AG04450 (cell line): Measurements from ENCODE around the gene TFAP2A. TPM values are rescaled to one million over a fixed set of nuclear protein-coding genes. Genes with fewer than 3 reads are reported as not detected.

ENCODE experiments used
- CTCF ChIA-PET: fragments of 300-600, 350-600 bp; formaldehyde crosslinking; extraction: SDS; loops from one replicate; lab custom pipeline; 2022; ENCODE audit warnings: antibody characterized with exemption, inconsistent platforms; lab: Charles Lee
- POLR2A ChIA-PET: fragments of 350-600 bp; formaldehyde crosslinking; extraction: SDS; loops from one replicate; lab custom pipeline; 2021; ENCODE audit warnings: antibody characterized with exemption, inconsistent platforms; lab: Yijun Ruan, JAX
- DNase-seq: peaks from one replicate; pipeline ENCODE4 v3.0.0-alpha.2; 2011; ENCODE audit warnings: low read depth, low spot score
- H3K27ac ChIP-seq: one replicate; pipeline ENCODE4 v1.5.1; 2012; ENCODE audit warnings: low read depth, low read length, control low read depth
- H3K27me3 ChIP-seq: one replicate; pipeline ENCODE4 v1.6.0; 2012; ENCODE audit warnings: low read length; ENCODE audit not compliant: control insufficient read depth, insufficient read depth
- H3K4me3 ChIP-seq: 2 replicates; pipeline ENCODE4 v1.5.1; 2011; ENCODE audit warnings: mild to moderate bottlenecking, low read depth, low read length, control low read depth
- H3K9me3 ChIP-seq: 2 replicates; pipeline ENCODE4 v1.5.1; 2012; ENCODE audit warnings: low read length; ENCODE audit not compliant: control insufficient read depth, insufficient read depth
- polyA plus RNA-seq: library from polyadenylated mRNA; depleted of rRNA; stranded (reverse); fragments of >200 nt; gene quantifications from 2 replicates; pipeline ENCODE4 v1.2.3, GENCODE V29; 2011
- TF ChIP-seq, protein P1 (sequence below): IDR thresholded peaks from 2 replicates; pipeline ENCODE4 v1.5.1; 2011; ENCODE audit warnings: low read depth, low read length, control low read depth, inconsistent platforms

The TFAP2A gene
- polyA plus RNA-seq, 1 experiment: 2.3 TPM

- TF ChIP-seq, protein P1, sequence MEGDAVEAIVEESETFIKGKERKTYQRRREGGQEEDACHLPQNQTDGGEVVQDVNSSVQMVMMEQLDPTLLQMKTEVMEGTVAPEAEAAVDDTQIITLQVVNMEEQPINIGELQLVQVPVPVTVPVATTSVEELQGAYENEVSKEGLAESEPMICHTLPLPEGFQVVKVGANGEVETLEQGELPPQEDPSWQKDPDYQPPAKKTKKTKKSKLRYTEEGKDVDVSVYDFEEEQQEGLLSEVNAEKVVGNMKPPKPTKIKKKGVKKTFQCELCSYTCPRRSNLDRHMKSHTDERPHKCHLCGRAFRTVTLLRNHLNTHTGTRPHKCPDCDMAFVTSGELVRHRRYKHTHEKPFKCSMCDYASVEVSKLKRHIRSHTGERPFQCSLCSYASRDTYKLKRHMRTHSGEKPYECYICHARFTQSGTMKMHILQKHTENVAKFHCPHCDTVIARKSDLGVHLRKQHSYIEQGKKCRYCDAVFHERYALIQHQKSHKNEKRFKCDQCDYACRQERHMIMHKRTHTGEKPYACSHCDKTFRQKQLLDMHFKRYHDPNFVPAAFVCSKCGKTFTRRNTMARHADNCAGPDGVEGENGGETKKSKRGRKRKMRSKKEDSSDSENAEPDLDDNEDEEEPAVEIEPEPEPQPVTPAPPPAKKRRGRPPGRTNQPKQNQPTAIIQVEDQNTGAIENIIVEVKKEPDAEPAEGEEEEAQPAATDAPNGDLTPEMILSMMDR: no peak
- peaks cover 5% of the 10 kb centered on the region for H3K9me3 ChIP-seq
- CTCF ChIA-PET: no interaction called here
- no peak overlapping the region for H3K27ac ChIP-seq
- H3K27me3 ChIP-seq: peaks cover 11% of the 10 kb centered on the region
- no peak overlapping the region for H3K4me3 ChIP-seq
- DNase-seq: no peak
- POLR2A ChIA-PET: no interaction called here
Measured at GRCh38 chr6:10401632-10402223, 13.1 kb downstream of the TFAP2A start.

GRCh38 chr6:10401004-10401536 is 13.8 kb downstream of the TFAP2A start:
- POLR2A ChIA-PET: no interaction called here
- DNase-seq: no peak
- TF ChIP-seq, protein P1: no peak

DNA sequence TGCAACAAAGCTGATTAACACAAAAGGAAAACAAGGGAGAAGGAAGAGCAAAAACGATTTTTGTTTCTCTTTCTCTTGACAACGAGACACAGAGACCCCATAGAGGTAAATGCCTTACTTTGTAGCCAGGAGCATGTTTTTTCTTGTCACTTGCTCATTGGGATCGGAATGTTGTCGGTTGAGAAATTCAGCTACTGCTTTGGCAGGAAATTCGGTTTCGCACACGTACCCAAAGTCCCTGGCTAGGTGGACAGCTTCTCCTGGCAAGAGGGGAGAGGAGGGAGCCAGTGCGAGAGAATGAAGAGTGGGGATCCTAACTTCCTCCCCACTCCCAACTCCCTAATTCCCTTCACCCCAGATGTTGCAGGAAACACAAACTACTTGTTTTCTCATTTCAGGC is 14.5 kb downstream of the TFAP2A start:
- no peak for DNase-seq
- POLR2A ChIA-PET: no interaction called here
- Histone ChIP-seq H3K9me3 (peaks cover 5% of the 10 kb centered on the region), H3K27ac (no peak overlapping the region), H3K4me3 (no peak overlapping the region), H3K27me3 (peaks cover 21% of the 10 kb centered on the region)
- TF ChIP-seq, protein P1: no peak
- CTCF ChIA-PET: no interaction called here

More at GRCh38 chr6:10401004-10401536, 13.8 kb downstream of the TFAP2A start:
- Histone ChIP-seq H3K27me3 (peaks cover 14% of the 10 kb centered on the region), H3K9me3 (peaks cover 5% of the 10 kb centered on the region), H3K4me3 (no peak overlapping the region), H3K27ac (no peak overlapping the region)
- CTCF ChIA-PET: no interaction called here

DNA sequence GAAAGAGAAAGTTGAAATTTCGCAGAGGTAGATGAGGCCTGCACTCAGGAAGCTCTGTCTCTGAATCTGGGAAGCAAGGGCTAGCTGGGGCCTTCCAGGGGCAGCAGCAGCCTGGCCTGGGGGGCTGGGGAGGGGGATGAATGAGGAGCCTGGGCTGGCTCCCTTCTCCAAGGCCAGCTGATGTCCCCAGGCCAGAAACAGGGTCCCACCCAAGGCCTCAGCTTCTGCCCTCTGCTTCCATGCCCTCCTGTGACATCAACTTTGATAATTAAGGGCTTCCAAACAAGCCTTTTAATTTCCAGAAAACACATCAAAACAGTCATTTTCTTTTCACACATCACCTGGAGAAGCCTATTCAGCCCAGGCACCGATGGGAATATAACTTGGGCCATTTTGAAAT is 15.4 kb downstream of the TFAP2A start:
- Histone ChIP-seq H3K4me3 (no peak overlapping the region), H3K27me3 (peaks cover 28% of the 10 kb centered on the region), H3K9me3 (no peaks in the 10 kb centered on the region; the same call in 1 of the 2 replicates), H3K27ac (no peak overlapping the region)
- ChIA-PET CTCF (no interaction called here), POLR2A (no interaction called here)
- no peak for DNase-seq
- TF ChIP-seq, protein P1: no peak

DNA sequence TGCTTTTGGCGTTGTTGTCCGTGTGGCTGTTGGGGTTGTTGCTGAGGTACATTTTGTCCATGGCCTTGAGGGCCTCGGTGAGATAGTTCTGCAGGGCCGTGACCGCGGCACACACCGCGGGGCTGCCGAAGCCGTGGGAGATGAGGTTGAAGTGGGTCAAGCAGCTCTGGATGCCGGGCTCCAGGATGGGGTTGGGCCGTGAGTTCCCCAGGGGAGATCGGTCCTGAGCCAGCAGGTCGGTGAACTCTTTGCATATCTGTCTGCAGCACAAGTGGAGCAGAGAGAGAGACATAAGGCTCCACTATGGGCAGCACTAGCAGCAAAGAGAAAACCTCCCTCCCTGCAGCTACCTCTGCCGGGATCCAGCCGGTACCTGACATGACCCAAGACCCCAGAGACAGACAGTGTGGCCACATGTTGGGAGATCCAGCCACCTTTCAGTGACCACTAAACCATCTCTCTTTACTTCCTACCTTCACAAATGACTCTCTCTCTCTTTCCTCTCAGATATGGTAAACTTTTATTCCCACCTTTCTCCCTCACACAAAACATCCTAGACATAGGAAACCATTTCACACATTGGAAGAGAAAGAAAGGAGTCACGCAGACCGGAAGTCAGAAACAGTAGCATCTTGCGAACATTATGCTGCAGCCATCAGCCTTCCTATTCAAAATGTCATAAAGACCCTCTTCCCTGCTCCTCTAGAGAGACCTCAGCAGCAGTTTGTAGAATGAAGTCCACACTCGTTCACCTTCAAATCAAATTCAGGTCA is 16.2 kb downstream of the TFAP2A start:
- Histone ChIP-seq H3K9me3 (no peaks in the 10 kb centered on the region), H3K4me3 (no peak overlapping the region), H3K27ac (no peak overlapping the region), H3K27me3 (peaks cover 35% of the 10 kb centered on the region)
- ChIA-PET CTCF (no interaction called here), POLR2A (no interaction called here)
- DNase-seq: no peak
- TF ChIP-seq, protein P1: no peak
